HEK293T (cell line): ENCODE results near the gene TMEM95.

Source experiments
- ARNT ChIP-seq: fragments of 450-650 bp; IDR thresholded peaks from 2 replicates; pipeline ENCODE4 v1.6.1; 2017; ENCODE audit warnings: mild to moderate bottlenecking
- CTBP1 ChIP-seq: fragments of 450-650 bp; IDR thresholded peaks from 2 replicates; pipeline ENCODE4 v1.6.1; 2016; ENCODE audit warnings: borderline replicate concordance
- ELF4 ChIP-seq: fragments of 450-650 bp; IDR thresholded peaks from 2 replicates; pipeline ENCODE4 v1.6.1; 2017; ENCODE audit warnings: antibody characterized with exemption
- FOXA1 ChIP-seq: fragments of 450-650 bp; IDR thresholded peaks from 2 replicates; pipeline ENCODE4 v1.6.1; 2016; ENCODE audit warnings: mild to moderate bottlenecking
- FOXK2 ChIP-seq: fragments of 450-650 bp; IDR thresholded peaks from 2 replicates; pipeline ENCODE4 v1.6.1; 2016; ENCODE audit warnings: mild to moderate bottlenecking
- FOXM1 ChIP-seq: fragments of 450-650 bp; IDR thresholded peaks from 2 replicates; pipeline ENCODE4 v1.6.1; 2017; ENCODE audit warnings: mild to moderate bottlenecking, borderline replicate concordance
- HDGF ChIP-seq: fragments of 450-650 bp; IDR thresholded peaks from 2 replicates; pipeline ENCODE4 v1.6.1; 2017; ENCODE audit warnings: antibody characterized with exemption, borderline replicate concordance
- SUZ12 ChIP-seq: fragments of 450-650 bp; IDR thresholded peaks from 2 replicates; pipeline ENCODE4 v1.6.1; 2016; ENCODE audit warnings: mild to moderate bottlenecking
- TARDBP ChIP-seq: fragments of 450-650 bp; IDR thresholded peaks from 2 replicates; pipeline ENCODE4 v1.6.1; 2016
- ZNF384 ChIP-seq: fragments of 450-650 bp; IDR thresholded peaks from 2 replicates; pipeline ENCODE4 v1.6.1; 2016
- TF ChIP-seq, protein P1 (sequence below): fragments of 450-650 bp; IDR thresholded peaks from 2 replicates; pipeline ENCODE4 v1.6.1; 2016

DNA sequence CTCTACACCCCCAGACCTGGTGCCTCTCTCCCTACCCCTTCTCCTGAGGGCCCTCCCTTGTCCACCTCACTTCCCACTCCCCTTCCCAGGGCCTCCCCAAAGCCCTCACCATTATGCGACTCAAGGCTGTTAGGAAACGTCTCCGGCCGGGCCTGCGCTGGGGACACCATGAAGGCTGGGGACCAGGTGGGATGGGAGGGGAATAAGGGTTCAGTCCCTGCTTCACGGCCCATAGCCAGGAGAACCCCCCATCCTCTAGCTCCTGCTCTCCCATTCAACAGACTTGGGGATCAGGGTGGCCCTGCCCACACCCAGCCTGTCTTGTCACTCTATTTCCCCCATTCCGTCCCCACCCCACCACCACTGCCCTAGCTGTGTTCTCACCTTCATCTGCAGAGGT, 27.9 kb upstream of the TMEM95 start:
- TF ChIP-seq ZNF384 = no peak
- TF ChIP-seq FOXK2 = no peak
- TF ChIP-seq ARNT = no peak
- TF ChIP-seq, protein P1, sequence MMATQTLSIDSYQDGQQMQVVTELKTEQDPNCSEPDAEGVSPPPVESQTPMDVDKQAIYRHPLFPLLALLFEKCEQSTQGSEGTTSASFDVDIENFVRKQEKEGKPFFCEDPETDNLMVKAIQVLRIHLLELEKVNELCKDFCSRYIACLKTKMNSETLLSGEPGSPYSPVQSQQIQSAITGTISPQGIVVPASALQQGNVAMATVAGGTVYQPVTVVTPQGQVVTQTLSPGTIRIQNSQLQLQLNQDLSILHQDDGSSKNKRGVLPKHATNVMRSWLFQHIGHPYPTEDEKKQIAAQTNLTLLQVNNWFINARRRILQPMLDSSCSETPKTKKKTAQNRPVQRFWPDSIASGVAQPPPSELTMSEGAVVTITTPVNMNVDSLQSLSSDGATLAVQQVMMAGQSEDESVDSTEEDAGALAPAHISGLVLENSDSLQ = no peak
- TF ChIP-seq CTBP1 = no peak
- no peak for TF ChIP-seq FOXA1
- TF ChIP-seq FOXM1 = no peak
- no peak for TF ChIP-seq SUZ12
- TF ChIP-seq TARDBP = no peak
- TF ChIP-seq ELF4 = no peak
- TF ChIP-seq HDGF = no peak
